DMS153 treated with DMSO at 0.1 percent for 48 hours (cell line): ENCODE results near the gene TBC1D12.
"Not testable (repeated sequence)": the region's sequence is repeated elsewhere in the genome, so short reads cannot be mapped to it uniquely, and the experiment has no call there.

Experiments
- DNase-seq: peaks from one replicate; lab custom pipeline; 2025; ENCODE audit not compliant: unreplicated experiment; lab: John Stamatoyannopoulos, UW

The TBC1D12 gene

DNA sequence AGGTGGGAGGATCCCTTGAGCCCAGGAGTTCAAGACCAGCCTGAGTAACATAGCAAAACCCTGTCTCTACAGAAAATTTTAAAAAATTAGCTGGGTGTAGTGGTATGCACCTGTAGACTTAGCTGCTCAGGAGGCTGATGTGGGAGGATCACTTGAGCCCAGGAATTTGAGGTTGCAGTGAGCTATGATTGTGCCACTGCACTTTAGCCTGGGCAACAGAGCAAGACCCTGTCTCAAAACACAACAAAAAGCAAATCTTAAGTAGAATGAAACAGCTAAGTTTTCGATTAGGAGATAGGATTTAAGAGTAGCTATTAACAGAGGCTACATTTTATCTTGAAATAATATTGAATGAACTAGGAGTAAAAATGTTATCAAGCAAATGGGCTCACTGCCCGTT lies 139.9 kb downstream of the TBC1D12 start:
- not testable (repeated sequence) for DNase-seq

DNA sequence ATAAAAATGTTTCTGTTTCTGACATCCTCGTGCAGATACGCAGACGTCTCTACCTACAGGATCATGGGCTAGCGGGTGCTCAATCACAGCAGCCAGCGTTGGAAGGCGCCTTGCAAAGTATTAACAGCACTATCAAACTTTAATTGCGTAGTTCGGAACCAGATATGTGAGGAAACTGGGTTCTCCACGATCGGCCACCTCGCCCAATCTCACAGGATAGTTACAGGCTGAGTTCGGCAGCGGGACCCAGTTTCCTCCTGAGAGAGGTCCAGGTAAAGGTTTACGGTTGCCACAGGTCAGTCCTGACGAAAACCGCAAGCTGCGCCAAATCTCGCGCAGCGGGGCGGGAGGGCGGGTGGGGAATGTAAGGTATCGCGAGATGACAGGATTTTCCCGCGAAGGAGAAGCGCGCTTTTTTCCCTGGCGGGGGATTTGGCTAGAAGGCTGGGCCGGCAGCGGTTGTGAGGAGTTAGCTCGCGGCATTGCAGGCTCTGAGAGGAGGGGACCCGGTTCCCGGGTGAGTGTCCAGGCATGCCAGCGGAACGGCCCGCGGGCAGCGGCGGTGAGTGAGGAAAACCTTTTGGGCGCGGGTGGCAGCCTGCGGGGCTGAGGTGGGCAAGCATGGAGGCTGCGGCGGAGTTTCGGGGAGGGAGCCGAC lies 143.2 kb downstream of the TBC1D12 start, which contains the start of gene HELLS:
TSS of gene HELLS (plus strand) at position 398 of the 658 bp plus-strand sequence. CDS start at position 532, 134 bp downstream.
- peak; percentile 90 for DNase-seq

DNA sequence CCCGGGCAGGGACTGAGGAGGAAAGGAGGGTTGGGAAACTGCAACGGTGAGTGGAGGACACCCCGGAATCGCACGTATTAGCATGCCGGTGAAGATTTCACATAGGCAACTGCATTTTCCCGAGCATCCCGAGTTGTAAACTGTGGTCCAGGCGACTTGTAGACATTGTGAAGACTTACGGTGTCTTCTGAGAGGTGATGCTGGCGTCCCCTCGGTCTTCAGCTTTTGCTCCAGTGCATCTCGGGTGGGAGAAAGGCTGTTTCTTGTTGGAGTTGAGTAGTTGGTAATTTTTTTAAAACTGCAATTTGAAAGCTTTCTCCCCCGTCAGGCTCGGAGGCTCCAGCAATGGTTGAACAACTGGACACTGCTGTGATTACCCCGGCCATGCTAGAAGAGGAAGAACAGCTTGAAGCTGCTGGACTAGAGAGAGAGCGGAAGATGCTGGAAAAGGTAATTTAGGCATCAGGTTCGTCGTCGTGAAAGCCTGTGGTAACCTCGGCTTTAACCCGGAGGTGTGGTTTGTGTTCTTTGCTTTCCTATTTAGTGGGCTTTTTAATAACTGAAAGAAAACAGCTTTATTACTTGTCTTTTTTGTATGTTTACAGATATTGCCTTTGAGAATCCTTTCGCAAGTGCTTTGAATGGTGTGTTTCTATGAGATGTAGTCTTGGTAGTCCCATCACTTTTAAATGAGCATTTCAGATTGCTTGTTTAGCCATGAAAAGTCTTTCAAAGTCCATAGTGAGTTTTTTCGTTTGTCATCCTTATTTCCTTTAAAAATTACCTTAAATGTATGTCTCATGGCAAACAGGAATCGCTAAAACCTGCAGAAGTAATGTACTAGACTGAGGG lies 143.9 kb downstream of the TBC1D12 start:
- peak; percentile 22 for DNase-seq

DNA sequence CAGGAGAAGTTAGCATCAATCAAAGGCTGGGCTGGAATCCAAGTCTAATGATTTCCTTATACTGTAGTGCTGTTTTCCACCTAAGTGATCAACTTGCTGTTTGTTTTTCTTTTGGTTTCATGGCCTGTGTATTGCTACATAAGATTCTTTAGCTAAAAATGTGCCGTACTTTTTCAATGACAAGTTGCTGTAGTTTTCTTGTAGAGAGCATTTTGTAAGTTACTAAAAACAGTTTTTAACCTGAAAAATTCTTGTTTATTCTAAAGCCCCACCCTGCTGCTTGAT lies 144.5 kb downstream of the TBC1D12 start:
- no peak for DNase-seq

DNA sequence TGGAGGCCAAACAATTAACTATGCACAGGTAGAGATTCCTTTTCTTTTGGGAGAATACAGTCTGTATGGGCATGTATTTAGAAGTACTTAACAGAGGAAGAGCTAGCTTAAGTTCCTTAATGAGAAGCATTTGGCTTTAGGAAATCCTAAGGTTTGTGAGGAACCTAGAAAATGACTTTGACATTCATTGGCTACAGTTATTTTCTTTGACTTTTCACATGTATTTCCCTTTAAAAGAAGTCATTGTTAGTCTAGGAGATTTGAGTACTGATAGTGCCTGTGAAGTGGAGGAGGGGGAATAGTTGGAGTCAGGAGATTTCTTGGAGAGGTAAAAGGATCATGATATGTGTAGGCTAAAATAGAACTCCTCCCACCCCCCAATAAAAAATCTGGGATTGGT lies 146.9 kb downstream of the TBC1D12 start:
- DNase-seq = no peak

DNA sequence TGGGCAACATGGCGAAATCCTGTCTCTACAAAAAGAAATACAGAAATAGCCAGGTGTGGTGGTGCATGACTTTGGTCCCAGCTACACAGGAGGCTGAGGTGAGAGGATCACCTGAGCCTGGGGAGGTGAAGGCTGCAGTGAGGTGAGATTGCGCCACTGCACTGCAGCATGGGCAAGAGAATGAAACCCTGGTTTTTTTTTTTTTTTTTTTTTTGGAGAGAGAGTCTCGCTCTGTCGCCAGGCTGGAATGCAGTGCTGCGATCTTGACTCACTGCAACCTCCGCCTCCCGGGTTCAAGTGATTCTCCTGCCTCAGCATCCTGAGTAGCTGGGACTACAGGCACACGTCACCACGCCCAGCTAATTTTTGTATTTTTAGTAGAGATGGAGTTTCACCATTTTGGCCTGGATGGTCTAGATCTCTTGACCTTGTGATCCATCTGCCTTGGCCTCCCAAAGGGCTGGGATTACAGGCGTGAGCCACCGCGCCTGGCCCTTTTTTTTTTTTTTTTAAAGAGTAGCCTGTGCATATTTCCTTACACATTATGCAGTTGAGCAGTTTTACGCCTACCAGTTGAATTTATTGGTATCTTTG lies 165.5 kb downstream of the TBC1D12 start:
- DNase-seq = not testable (repeated sequence)

DNA sequence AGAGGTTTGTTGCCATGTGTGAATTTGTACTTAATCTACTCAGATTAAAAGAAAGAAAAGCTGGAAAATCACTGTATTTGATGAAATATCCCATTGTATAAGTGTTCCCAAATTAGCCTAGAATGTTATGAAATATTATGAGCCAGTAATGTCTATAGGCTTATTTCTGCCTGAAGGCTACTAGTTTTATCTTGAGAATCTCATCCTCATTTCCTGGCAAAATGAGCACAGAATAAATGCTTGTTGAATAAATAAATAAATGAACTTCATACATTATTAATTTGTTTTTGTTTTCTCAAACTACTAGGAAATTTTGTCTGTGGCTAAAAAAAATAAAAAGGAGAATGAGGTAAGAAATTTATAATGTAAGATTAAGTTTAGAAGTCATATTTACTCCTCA lies 168.7 kb downstream of the TBC1D12 start:
- no peak for DNase-seq

DNA sequence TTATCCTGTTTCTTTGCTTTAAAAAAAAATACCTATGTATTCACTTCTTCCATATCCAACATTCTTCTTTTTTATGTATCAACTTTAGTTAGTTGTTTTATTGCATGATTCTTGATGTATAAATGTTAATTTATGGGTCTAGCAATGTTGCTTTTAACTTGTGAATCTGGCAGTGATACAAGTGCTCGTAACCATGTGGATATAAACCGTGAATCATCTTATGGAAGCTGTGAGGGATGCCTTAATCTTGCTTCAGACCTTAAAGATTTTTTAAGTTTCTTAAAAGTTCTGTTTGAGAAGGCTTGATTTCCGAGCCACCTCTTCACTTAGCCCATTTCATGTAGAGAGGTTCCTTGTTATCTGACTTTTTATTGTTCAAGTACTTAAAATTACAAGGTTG lies 169.2 kb downstream of the TBC1D12 start:
- DNase-seq = no peak

DNA sequence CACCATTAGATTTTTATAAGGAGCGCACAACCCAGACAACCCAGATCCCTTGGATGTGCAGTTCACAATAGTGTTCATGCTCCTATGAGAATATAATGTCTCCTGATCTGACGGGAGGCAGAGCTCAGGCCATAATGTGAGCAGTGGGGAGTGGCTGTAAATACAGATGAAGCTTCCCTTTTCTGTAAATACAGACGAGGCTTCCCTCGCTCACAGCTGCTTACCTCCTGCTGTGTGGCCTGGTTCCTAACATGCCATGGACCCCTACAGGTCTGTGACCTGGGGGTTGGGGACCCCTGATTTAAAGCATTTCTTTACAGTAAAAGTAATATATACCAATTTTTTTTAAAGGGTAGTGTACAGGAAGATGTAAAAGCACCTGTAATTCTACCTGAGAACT lies 176.4 kb downstream of the TBC1D12 start:
- DNase-seq = no peak

DNA sequence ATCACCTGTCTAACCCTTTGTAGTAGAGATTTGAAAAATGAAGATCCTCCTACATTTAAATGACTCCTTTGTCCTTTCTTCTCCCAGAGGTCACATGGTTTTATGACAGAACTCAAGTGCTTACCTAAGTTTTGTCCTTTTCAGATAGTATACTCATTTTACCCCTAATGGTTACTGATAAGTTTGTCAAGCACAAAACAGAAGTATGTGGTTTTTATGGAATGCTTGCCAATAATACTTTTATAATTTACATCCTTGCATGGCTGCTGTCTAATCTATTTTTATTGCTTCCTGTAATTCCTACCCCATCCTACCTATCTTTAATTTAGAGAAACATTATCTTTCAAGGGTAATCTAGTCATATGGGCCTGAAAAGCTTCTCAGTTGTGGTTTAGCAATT lies 180.8 kb downstream of the TBC1D12 start:
- no peak for DNase-seq
